ENCODE data around the gene SLC25A41. TPM values are rescaled to one million over a fixed set of nuclear protein-coding genes. Genes with fewer than 3 reads are reported as not detected.

SLC25A41 gene
- total RNA-seq, 4 donors from 2014 or later: not detected

DNA sequence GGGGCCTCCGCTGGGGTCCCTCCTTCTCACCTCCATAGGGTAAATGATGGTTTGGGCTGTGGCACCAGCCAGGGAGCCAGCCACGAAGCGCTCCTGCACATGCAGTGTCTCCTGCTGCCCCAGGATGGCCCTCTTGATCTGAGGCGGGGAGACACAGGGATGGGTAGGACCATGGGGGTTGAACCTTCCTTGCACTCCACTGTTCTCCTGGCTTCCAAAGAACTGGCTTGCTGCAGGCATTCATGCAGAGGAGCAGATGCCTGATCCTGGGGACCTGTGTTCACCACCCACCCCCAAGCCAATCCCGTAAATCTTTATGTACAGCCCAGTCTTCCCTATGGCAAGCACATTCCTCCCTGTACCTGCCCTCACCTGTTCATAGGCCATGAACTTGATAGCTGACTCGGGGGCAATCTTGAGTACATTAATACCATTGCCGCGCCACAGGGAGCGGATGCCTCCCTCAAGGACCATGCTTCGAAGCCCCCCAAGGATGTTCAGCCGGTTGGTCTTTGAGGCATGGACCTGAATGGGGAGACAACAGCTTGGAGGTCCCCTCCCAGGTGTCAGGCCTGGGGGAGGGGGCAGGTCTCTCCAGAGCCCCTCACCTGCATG lies 20.5 kb upstream of the SLC25A41 start:
- no peak for ATAC-seq (ENCODE audit: low FRiP score)
- TF ChIP-seq, protein P1, sequence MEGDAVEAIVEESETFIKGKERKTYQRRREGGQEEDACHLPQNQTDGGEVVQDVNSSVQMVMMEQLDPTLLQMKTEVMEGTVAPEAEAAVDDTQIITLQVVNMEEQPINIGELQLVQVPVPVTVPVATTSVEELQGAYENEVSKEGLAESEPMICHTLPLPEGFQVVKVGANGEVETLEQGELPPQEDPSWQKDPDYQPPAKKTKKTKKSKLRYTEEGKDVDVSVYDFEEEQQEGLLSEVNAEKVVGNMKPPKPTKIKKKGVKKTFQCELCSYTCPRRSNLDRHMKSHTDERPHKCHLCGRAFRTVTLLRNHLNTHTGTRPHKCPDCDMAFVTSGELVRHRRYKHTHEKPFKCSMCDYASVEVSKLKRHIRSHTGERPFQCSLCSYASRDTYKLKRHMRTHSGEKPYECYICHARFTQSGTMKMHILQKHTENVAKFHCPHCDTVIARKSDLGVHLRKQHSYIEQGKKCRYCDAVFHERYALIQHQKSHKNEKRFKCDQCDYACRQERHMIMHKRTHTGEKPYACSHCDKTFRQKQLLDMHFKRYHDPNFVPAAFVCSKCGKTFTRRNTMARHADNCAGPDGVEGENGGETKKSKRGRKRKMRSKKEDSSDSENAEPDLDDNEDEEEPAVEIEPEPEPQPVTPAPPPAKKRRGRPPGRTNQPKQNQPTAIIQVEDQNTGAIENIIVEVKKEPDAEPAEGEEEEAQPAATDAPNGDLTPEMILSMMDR (IDR thresholded peaks at IDR 0.05): no peak
- DNase-seq (ENCODE audit: low spot score): no peak

DNA sequence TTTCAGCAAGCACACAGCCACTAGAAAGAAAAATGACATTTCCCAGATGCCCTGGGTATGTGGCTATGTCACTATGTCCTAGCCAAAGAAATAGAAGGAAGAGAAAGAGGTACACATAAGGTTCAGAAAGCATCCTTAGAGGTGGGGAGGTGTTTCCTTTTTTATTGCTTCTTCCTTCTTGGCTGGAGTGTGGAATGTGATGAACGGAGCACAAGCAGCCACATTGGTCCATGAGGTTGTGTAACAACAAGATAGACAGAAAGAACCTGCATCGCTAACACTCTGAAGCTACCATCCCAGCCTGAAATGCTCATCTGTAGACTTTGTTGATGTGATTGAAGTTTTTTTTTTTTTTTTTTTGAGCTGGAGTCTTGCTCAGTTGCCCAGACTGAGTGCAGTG lies 19.3 kb upstream of the SLC25A41 start:
- DNase-seq (ENCODE audit: low spot score) (no peak), ATAC-seq (ENCODE audit: low FRiP score) (no peak)
- TF ChIP-seq, protein P1 (IDR thresholded peaks at IDR 0.05): no peak

DNA sequence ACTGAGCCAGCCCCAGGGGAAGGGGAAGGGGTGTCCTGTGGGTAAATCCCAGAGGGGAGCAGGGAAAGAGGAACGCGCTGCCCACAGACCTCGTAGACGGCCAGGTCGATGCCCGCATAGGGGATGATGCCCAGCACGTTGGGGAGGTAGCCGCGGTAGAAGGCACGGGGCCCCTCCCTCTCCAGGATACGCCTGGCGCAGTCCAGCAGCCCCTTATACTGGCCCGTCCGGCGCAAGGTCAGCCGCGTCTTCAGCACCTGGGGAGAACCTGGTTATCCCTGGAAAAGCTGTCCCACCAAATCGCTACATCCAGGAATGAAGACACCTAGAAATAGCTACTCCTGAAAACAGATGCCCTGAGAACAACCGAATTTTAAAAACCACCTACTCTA lies 18.7 kb upstream of the SLC25A41 start:
- ATAC-seq (ENCODE audit: low FRiP score) (no peak), DNase-seq (ENCODE audit: low spot score) (no peak)
- TF ChIP-seq, protein P1 (IDR thresholded peaks at IDR 0.05): no peak

DNA sequence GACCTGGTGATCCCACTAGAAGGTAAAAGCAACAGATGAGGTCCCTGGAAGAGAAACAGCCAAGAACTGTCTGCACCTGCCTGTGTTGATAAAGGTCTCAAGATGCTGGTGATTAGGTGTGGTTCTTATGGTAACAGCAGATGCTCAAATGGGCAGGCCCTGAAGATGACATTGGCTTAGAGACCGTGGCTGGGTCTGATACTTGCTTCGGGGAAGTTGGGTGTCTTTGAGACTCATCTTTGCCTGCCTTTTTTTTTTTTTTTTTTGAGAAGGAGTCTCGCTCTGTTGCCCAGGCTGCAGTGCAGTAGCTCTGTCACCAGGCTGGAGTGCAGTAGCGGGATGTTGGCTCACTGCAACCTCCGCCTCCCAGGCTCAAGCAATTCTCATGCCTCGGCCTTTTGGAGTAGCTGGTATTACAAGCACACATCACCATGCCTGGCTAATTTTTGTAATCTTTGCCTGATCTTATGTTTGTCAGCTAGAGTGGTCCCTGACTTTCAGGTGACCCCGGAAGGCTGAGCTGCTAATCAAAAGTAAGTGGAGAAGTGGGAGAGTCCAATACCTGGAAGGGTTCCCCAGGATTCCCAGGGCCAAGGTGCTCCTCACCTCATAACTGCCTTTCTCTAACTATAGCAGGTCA lies 18.1 kb upstream of the SLC25A41 start:
- ATAC-seq (ENCODE audit: low FRiP score) (no peak), DNase-seq (ENCODE audit: low spot score) (no peak)
- TF ChIP-seq, protein P1 (IDR thresholded peaks at IDR 0.05): no peak

DNA sequence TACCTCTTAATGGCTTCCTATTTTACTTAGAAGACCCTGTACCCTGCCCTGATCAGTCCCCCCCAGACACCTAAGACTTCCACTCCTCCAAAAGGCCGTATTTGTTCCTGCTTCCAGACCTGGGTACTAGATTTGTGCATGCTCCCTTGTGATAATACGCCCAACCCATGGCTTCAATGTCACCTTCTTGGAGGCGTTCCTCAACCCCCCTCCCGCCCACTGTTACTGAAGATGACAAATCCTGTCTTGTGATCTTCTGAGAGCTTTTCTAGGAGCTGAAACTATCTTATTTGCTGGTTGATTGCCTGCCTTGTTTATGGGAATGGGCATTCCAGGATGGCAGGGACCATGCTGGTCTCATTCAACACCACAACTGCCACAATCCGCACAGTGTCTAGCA lies 16.6 kb upstream of the SLC25A41 start:
- TF ChIP-seq, protein P1 (IDR thresholded peaks at IDR 0.05): no peak
- DNase-seq (ENCODE audit: low spot score) (no peak), ATAC-seq (ENCODE audit: low FRiP score) (no peak)

DNA sequence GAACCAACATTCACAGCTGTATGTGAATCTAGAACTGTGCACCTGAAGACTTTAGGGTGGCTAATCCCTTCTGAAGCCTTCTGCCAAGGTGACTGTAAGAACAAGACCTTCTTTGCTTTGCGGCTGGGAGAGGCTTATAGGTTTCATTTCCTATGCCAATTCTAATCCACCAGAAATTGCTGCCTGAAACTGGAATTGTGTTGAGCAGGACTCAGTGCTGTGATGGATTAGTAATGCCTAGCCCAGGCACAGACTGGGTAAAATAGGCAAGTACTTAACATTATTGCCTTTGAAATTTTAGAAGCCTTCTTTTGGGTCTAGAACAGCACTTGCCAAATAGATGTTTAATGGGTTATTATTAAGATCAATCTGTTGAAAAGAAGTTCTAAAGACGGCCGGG lies 14.5 kb upstream of the SLC25A41 start:
- DNase-seq (ENCODE audit: low spot score): no peak
- no peak for ATAC-seq (ENCODE audit: low FRiP score)
- TF ChIP-seq, protein P1 (IDR thresholded peaks at IDR 0.05): no peak

DNA sequence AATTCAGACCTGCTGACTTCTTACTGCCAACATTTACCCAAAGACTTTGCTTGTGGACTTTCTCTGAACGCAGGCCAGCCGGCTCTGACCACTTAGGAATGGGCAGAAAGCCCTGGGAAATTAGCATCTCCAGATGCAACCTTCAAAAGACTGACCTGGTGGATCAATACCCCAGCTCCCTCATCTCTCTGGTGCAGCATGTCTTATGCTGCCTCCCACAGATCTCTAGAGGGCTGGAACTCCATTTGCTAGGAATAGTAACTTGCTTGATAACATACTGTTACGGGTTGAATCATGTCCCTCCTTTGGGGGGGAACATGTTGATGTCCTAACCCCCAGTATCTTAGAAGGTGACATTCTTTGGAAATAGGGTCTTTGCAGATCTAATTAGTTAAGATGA lies 12.9 kb upstream of the SLC25A41 start:
- no peak for ATAC-seq (ENCODE audit: low FRiP score)
- TF ChIP-seq, protein P1 (IDR thresholded peaks at IDR 0.05): no peak
- DNase-seq (ENCODE audit: low spot score): no peak
